HL-60 (cell line): ENCODE data around the gene MLLT1.

Experiments
- DNase-seq, 2 experiments: peaks; one replicate each; pipeline ENCODE4 v3.0.0-alpha.2; 2010 to 2020; ENCODE audit warnings: low read depth in 1 of 2, low spot score in 1 of 2
- H3K27ac ChIP-seq: fragments of 250-450 bp; sonication (Bioruptor Pico); replicated peaks from 2 replicates; pipeline ENCODE4 v1.5.1; 2020; ENCODE audit warnings: mild to moderate bottlenecking, moderate library complexity
- H3K27me3 ChIP-seq: fragments of 250-450 bp; sonication (Bioruptor Pico); 2 replicates; pipeline ENCODE4 v1.5.1; 2021; ENCODE audit warnings: mild to moderate bottlenecking, moderate library complexity; ENCODE audit not compliant: insufficient read depth, poor library complexity, severe bottlenecking
- H3K4me3 ChIP-seq: replicated peaks from 2 replicates; pipeline ENCODE4 v1.5.1; 2011; ENCODE audit warnings: mild to moderate bottlenecking, control low read depth, low read length; ENCODE audit not compliant: insufficient read depth
- GABPA ChIP-seq: IDR thresholded peaks from 2 replicates; pipeline ENCODE4 v1.6.1; 2012; ENCODE audit warnings: low read depth
- POLR2AphosphoS5 ChIP-seq: IDR thresholded peaks from 2 replicates; pipeline ENCODE4 v1.6.1; 2012; ENCODE audit warnings: low read depth
- SPI1 ChIP-seq: IDR thresholded peaks from 2 replicates; pipeline ENCODE4 v1.6.1; 2012; ENCODE audit warnings: low read depth, mild to moderate bottlenecking, borderline replicate concordance
- TF ChIP-seq, protein P1 (sequence below): IDR thresholded peaks from 2 replicates; pipeline ENCODE4 v1.6.1; 2012; ENCODE audit warnings: low read depth; ENCODE audit not compliant: insufficient replicate concordance
- TF ChIP-seq, protein P2 (sequence below): IDR thresholded peaks from one replicate; pipeline ENCODE4 v1.5.1; 2011; ENCODE audit warnings: low read length, control low read depth, inconsistent platforms; ENCODE audit not compliant: insufficient read depth

Gene MLLT1

DNA sequence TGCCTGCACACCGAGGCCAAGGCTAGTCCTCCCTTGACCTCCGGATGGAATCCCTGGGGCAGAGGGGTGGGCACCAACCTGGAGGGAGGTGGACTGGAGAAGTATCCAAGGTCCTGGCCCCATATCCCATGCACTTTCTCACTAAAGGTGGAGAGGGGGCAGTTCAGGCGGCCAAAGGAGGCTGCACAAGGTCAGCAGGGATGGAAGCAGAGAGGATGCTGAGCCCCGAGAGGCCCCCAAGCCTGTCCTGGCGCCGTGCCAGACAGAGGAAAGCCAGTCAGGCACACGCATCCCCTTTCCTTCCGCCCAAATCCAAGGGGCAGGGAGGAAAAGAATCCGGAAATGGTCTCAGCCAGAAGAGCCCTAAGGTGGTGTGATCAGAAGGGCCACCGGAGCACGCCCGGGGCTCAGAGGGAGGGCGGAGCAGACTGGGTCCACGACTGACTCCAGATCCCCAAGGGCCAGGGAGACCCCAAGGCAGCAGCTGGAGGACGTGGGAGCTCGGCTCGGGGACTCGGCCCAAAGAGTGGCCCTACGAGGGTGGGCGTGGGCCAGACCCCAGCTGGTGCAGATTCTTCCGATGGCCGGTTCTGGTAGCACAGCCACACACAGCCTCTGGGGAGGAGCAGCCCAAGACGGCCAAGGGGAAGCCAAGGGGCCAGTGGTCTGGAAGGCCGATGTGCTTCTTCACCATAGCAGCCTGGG lies 60.0 kb downstream of the MLLT1 start:
- no peak for DNase-seq
- no peak overlapping the region for H3K4me3 ChIP-seq
- TF ChIP-seq, protein P1, sequence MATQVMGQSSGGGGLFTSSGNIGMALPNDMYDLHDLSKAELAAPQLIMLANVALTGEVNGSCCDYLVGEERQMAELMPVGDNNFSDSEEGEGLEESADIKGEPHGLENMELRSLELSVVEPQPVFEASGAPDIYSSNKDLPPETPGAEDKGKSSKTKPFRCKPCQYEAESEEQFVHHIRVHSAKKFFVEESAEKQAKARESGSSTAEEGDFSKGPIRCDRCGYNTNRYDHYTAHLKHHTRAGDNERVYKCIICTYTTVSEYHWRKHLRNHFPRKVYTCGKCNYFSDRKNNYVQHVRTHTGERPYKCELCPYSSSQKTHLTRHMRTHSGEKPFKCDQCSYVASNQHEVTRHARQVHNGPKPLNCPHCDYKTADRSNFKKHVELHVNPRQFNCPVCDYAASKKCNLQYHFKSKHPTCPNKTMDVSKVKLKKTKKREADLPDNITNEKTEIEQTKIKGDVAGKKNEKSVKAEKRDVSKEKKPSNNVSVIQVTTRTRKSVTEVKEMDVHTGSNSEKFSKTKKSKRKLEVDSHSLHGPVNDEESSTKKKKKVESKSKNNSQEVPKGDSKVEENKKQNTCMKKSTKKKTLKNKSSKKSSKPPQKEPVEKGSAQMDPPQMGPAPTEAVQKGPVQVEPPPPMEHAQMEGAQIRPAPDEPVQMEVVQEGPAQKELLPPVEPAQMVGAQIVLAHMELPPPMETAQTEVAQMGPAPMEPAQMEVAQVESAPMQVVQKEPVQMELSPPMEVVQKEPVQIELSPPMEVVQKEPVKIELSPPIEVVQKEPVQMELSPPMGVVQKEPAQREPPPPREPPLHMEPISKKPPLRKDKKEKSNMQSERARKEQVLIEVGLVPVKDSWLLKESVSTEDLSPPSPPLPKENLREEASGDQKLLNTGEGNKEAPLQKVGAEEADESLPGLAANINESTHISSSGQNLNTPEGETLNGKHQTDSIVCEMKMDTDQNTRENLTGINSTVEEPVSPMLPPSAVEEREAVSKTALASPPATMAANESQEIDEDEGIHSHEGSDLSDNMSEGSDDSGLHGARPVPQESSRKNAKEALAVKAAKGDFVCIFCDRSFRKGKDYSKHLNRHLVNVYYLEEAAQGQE = no peak
- TF ChIP-seq POLR2AphosphoS5 (no peak), GABPA (no peak), SPI1 (no peak)
- TF ChIP-seq, protein P2, sequence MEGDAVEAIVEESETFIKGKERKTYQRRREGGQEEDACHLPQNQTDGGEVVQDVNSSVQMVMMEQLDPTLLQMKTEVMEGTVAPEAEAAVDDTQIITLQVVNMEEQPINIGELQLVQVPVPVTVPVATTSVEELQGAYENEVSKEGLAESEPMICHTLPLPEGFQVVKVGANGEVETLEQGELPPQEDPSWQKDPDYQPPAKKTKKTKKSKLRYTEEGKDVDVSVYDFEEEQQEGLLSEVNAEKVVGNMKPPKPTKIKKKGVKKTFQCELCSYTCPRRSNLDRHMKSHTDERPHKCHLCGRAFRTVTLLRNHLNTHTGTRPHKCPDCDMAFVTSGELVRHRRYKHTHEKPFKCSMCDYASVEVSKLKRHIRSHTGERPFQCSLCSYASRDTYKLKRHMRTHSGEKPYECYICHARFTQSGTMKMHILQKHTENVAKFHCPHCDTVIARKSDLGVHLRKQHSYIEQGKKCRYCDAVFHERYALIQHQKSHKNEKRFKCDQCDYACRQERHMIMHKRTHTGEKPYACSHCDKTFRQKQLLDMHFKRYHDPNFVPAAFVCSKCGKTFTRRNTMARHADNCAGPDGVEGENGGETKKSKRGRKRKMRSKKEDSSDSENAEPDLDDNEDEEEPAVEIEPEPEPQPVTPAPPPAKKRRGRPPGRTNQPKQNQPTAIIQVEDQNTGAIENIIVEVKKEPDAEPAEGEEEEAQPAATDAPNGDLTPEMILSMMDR = no peak
- no peaks in the 10 kb centered on the region for H3K27me3 ChIP-seq
- H3K27ac ChIP-seq = no peak overlapping the region

DNA sequence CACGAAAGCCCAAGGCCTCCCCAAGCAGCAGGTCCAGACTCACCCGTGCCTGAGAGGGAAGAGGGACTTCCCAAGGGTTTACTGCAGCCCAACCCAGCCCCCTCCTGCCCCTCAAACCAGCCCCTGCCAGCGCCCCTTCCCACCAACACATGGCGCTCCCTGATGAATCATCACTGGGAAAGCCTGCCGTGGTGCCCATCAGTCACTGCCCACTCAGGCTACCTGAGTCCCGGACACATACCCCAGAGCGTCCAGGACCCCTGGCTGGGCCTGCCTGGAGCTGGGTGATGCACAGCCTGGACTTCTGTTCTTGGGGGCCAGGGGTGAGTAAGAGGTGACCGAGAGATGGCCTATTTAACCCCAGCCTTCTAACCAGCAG lies 60.6 kb downstream of the MLLT1 start:
- Histone ChIP-seq H3K27me3 (no peaks in the 10 kb centered on the region), H3K4me3 (no peak overlapping the region), H3K27ac (no peak overlapping the region)
- DNase-seq = no peak
- TF ChIP-seq SPI1 = no peak
- TF ChIP-seq, protein P1 = no peak

DNA sequence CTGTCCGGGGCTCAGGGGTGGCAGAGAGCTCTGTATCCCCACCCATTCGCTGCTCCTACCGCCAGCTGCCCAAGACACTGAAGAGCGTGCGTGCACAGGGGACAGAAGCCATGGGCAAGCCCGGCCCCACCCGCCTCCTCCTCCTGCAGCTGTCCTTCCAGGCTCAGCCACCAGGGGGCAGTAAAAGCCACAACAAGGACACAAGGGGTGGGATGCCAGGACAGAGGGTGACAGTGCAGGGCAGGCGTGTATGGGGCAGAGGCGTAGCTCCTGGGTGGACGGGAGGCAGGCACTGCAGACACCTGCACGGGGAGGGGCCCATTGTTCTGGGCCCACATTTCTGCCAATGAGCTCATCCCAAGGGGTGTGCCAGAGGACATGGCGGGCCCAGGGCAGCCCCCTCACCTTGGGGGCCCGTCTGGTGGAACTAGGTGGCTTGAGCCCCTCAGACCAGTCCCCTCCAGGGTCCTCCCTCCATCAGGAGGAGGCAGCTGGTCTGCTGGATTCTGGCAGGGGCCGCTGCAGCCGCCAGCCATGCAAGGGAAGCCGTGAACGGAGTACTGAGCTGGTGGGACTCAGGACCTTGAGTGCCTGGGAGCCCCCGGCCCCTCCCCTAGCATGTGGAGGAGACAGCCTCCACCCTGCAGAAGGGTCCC lies 61.2 kb downstream of the MLLT1 start:
- DNase-seq = peak; percentile 51 to 88

More for the DNA sequence above, 61.2 kb downstream of the MLLT1 start:
- H3K4me3 ChIP-seq = no peak overlapping the region
- H3K27me3 ChIP-seq = no peaks in the 10 kb centered on the region
- TF ChIP-seq, protein P1 = no peak
- TF ChIP-seq GABPA (no peak), SPI1 (no peak), POLR2AphosphoS5 (0 out of 2 replicates have a peak, but pooled peaks have one; percentile 17)
- TF ChIP-seq, protein P2 = peak; percentile 94
- H3K27ac ChIP-seq = no peak overlapping the region
